ENCODE measurements around the gene FGD4.

The FGD4 gene

DNA sequence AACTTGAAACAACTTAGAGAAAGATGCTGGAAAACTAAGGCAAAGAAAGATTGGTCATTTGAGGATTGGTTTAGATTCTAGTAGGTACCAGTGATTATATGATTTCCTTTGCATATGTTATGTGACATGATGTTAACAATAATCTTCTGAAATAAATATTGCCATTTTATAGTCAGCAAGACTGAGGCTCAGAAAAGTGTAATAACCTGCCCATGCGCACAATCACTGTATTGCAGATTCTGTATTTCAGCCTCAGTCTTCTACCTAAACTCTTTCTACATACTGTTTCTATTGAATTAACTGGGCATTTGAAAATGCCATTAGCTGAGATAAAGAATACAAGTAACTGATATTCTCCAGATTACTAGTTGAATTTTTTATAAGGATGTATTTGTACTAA, 61.3 kb downstream of the FGD4 start:
- no peak for DNase-seq

DNA sequence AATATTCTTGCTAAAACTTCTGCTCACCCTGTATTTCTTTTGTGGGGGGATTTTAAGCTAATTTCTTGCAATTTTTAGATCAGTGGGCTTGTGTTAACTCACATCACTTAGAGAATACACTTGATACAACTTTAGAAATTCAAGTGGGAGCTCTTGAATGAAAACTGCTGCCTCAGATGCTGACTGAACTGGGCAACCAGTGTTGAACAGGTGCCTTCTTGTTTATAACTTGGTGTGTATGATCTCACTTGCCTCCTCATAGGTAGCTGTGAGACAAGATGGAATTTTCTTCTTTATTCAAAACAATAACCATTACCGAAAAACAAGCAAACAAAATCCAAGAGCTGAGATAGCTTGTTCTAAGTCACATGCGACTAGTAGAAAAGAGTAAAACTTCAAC, 63.5 kb downstream of the FGD4 start:
- DNase-seq = no peak

DNA sequence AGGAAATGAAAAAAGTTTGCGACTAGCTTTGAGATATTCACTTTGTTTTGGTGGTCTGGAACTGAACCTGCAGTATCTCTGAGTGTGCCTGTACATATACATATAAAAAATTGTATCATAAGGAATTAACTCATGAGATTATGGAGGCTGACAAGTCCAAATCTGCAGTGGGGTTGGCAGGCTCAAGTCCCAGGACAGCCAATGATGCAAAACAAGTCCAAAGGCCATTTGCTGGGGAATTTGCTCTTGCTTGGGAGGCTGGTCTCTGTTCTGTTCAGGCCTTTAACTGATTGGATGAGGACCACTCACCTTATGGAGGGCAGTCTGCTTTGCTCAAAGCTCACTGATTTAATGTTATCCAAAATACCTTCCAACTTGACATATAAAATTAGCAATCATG, 66.8 kb downstream of the FGD4 start:
- no peak for DNase-seq

DNA sequence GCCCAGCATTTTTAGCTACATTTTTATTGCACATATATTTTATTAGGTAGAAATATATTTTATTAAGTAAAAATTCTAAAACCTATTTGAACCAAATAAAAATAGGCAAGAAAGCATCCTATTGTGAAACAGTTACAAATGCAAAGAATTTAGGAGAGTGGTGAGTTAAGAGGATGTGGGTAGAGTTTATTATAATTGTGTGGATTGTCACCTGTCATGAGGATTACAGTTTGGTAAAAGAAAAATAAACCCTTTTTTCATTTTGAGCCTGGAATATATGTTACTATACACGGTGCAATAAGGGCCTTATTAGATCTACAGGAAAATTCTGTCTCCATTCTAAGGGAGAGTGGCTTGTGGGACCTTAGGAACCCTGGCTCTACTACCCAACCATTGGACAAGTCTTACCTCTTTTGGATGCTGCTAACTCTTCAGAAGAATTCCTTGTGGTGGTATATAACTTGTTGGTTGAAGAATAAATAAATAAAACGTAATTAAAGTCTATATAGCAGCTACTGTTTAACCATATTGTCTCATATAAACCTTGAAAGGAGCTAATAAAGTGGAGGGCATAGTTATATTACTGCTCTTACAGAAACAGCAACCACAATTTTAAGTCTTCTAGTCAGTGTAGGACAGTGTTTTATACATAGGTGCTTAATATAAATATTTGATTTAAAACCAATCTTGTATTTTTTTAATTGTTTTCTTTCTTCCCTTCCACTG, 67.8 kb downstream of the FGD4 start:
- no peak for DNase-seq

DNA sequence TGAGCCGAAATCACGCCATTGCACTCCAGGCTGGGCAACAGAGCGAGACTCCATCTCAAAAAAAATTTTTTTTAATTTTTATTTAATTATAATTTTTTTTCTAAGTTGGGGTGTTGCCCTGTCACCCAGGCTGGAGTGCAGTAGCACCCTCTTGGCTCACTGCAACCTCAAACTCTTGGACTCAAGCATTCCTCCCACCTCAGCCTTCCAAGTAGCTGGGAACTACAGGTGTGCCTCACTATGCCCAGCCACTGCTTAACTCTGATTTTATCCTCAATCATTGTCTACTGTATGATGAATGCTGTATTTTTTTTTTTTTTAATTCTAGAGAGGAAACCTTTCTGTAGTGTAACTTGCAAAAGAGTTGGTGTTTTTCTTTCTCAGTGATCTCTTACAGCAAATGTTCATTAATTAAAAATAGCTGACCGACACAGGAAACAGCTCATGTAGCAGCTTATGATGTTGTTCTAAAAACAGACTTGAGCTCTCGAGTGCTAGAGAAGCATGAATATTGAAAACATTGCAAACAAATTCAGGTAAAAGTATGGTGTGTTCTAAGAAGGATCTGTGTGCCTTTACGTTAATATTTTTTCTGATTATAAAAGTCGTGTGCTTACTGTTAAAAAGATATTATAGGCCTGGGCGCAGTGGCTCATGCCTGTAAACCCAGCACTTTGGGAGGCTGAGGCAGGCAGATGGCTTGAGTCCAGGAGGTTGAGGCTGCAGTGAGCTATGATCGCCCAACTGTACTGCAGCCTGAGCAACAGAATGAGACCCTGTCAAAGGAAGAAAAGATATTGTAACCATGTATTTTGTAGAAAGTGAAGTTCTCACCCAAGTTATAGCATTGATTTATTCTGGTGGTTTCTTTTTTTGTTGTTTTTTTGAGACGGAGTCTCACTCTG, 68.9 kb downstream of the FGD4 start:
- DNase-seq = no peak

DNA sequence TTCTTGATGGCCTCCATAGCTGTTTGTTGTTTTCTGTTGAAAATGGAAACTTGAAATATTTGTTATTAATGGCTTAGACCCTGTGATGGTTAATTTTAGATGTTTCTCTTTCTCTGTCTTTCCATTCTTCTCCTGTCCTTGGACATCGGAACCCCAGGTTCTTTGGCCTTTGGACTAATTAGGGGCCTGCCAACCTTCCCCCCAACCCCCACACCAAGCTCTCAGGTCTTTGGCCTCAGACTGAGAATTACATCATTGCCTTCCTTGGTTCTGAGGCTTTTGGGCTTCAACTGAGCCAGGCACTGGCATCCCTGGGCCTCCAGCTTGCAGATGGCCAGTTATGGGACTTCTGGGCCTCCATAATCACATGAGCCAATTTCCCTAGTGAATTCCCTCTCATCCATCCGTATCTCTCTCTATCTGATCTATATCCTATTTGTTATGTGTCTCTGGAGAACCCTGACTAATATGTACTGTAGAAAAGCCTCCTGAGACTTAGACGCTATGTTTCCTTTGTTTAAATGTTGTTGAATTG, 71.6 kb downstream of the FGD4 start:
- DNase-seq = no peak

DNA sequence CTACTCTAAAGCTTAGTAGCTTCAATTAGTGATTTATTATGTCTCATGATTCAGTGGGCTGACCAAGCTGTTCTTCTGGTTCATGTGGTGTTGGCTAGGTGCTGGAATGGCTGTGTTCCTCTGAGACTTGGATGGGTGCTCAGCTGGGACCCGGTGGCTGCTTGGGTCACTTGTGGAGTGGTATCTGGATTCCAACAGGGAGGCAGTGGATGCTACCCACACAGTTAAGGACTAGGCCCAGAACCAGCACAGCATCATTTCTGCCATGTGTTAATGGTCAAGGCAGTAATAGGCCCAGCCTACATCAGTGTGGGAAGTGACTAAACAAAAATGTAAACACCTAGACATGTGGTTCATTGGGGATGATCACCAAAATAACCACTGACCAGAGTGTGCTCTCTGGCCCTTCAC, 72.2 kb downstream of the FGD4 start:
- DNase-seq = no peak

DNA sequence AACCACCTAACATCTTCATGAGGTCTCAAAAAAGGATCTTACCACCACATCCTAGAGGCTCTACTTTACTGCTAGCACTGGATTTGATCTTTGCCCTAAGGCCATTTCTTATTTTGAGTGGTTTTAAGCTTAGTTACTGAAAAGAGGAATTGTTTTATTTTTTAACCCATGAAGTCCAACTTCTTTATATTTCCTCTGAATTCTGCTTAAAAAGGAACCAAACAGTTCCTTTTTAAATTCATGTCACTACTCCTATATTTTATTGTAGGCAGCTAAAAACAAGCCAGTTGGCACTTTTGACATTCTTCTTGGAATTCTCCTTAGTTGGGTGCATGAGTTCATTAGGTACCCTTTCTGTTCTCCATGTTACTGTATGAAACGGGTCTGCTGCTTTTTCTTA, 76.4 kb downstream of the FGD4 start:
- no peak for DNase-seq

DNA sequence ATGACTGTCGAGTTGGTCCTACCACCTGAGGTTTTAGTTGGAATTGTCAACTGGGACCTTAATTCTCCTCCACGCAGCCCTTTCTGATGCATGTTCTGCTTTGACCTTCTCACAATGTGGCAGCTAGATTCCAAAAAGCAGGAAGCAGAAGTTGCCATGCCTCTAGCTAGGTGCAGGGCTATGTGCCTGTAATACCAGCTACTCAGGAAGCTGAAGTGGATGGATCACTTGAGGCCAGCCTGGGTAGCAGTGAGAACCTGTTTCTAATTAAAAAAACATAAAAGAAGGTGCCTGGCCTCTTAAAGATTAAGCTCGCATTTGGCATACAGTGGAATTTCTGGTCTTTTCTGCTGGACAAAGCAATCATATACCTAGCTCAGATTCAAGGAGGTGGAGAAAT, 77.1 kb downstream of the FGD4 start:
- DNase-seq = no peak

DNA sequence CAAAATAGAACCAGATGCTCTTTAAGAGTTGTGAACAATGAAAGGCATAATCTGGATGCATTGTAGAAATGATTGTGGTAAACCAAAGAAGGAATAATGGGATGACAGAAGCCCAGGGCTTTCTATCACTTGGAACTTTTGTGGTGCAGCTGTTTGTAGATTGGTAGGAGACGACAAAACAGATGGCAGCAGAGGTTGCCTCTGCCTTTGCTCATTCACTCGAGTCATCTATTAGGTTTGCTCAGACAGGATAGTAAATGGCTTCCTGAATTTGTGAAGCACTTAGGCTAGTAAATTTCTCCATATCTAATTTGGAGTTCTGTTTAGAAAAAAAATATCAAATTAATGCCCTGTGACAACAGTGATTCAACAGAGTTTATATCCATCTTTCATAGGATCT, 78.4 kb downstream of the FGD4 start:
- no peak for DNase-seq

DNA sequence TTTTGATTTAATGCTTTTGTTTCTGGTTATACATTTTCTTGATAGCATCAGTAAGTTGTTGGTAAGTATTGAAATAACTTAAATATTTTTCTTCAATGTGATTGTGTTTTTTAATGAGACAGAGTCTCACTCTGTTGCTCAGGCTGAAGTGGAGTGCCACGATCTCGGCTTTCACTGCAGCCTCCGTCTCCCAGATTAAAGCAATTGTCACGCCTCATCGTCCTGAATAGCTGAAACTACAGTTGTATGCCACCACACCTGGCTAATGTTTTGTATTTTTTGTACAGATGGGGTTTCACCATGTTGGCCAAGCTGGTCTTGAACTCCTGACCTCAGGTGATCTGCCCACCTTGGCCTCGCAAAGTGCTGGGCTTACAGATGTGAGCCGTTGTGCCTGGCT, 78.8 kb downstream of the FGD4 start:
- no peak for DNase-seq

DNA sequence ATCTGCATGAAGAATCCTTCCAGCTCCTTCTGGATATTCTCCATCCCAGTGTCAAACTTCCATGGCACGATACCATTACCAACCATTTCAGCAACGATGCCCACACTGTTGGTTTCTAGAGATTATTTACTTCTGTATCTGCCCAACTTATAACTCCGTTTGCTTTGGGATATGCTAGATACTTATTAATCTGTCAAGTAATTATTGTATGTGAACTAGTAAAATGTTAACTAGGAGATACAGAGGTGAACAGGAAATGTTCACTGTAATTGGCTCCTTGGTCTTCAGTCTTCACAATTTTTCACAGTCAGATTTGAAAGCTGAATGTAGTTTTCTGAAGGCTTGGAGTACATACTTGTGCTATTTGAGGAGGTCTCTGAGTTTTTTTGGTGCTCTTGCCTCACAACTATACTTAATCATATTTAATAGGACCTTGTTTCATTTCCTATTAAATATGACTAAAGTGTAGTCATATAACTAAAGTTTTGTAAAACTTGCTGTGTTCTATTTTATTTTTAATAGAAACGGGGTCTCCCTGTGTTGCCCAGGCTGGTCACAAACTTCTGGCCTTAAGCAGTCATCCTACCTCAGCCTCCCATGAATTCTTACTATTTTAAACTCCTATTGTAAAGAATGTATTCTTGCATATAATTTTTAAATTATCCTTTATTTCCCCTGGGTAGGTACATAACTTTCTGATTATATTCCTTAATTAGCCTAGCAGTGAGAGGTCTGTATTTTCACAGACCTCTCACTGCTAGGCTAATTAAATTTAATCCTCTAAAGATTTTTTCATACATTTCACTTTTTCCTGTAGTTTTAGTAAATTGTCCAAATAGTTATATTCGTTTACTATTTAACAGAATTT, 79.7 kb downstream of the FGD4 start:
- no peak for DNase-seq

DNA sequence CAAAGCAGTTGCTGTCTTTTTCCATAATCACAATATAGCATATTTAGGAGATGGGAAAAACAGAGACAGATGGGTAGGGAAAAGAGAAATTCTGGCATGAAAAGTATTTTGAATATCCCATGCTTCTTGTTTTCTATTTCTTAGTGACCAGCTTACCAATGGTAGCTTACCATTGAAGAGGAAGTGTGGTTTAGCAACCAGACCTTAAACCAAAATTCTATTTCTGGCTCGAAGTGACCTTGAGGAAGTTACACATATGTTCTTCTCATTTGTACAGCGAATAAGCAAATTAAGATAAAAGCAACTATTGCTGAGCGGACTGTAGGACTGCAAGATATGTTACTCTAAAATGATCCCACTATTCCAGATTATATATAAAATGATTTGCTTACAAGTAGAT, 82.9 kb downstream of the FGD4 start:
- DNase-seq = no peak

DNA sequence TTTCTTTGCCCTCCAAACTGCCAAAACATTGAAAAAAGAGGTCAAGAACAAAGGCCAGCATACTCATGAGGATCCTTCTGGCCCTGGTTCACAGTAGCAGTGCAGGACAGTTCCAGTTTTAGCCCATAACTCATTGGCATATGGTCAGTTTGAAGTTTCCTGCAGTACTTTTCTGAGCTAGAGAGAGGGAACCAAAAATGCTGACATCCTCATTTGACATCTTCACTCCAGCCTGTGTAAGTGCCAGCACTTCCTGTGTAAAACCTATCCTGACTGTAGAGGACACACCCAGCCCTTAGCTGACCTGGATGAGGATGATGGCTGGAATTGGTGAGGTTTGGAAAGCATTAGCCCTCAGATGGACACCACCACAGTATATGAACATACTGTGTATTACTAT, 84.1 kb downstream of the FGD4 start:
- no peak for DNase-seq

DNA sequence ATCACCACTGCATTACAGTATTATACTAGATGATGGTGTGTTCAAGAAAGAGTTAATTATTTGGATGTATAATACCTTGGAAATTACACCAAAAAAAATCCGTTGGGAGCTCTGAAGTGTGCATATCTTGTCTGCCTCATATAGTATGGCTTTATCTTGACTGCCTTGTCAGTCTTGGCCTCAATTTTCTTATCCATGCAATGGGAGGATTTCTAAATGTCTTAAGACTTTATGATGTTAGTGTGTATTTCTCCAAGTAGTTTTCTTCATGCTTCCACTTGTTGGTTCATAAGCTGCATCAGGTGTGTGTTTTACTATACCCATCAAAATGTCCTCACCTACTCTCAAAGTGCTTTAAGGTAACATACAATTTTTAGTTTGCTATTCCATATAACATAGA, 84.6 kb downstream of the FGD4 start:
- DNase-seq = no peak

DNA sequence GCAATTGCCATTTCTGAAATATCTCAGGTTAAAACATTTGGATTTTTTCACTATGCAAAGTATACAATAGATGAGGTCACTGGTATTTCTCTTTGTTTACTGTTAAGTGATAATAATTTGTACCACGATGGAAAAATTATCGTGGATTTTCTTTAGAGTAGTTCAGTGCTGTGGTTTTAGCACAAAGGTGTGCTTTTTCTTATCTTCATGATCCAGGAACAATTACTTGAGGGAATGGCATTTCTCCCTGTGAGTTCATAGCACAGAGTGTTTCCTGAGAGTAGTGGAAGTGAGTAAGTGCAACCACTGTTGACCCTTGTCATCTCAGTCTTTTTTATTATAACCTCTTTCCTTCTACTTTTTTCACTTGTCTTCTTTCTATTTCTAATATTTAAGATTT, 86.8 kb downstream of the FGD4 start:
- no peak for DNase-seq

DNA sequence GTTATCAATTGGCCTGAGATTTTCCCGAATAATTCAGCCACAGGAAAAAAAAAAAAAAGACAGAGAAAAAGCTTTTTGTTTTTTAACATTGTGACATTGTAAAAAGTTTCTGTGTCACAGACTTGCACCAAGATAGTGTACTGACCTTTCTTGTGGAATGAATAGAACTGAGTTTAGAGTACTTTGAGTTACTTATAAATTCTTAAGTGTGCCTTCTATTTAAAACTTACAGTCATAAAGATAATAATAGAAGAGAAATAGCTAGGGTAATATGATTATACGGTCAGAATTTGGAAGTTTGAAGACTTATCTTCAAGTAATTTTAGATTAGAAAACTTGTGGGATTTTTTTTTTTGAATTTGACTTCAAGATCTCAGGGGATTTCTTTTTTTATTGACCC, 88.8 kb downstream of the FGD4 start:
- no peak for DNase-seq

DNA sequence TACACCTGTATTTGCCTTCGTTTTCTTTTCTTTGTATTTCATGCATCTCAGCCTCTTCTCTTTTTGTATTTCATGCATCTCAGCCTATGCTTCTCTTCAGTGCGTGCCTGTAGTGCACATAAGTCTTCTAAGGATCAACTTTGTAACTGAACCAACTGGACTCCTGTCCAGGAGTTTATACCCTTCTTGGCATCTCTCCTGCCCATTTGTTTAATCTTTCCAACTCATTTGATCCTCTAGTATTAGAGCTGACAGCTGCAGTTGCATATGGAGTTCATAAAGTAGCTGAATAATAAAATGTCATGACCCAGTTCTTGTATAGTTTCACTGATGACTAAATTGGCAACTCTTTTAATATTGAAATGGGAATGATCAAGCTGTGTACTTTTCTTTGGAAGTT, 89.7 kb downstream of the FGD4 start:
- DNase-seq = no peak

DNA sequence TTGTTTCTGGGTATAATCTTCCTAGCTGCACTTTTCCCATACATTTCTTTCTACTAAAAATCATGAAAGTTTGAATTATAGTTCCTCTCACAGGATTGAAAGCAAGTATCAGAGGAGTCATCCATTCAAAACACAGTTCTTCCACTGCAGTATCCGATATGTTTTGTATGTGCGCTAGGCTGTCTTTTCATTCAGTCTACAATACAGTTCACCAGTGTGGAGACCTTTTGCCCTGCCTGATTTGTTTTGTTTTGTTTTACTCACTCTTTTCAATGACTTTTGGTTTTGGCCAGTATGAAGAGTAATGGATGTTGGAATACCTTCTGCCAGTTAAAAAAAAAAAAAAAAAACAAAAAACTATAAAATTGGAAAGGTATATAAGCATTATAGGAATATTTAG, 91.4 kb downstream of the FGD4 start:
- no peak for DNase-seq

DNA sequence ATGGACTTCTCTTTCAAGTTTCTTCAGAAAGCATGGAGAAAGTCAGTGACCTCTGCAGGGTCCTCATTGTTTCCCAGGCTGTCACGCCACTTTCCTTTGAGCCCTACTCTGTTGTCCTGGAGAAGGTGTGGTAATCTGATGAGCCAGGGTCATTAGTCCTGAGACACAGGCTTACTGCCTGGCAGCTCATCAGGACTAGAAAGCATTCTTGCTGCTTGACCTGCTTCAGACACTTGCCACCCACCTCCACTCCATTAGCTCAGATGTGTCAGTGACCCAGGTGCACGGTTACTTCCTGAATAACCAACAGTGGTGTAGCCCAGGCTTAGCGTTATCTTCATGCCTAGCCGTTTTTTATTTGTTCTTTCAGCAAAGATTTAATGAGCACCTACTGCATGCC, 93.9 kb downstream of the FGD4 start:
- DNase-seq = no peak

DNA sequence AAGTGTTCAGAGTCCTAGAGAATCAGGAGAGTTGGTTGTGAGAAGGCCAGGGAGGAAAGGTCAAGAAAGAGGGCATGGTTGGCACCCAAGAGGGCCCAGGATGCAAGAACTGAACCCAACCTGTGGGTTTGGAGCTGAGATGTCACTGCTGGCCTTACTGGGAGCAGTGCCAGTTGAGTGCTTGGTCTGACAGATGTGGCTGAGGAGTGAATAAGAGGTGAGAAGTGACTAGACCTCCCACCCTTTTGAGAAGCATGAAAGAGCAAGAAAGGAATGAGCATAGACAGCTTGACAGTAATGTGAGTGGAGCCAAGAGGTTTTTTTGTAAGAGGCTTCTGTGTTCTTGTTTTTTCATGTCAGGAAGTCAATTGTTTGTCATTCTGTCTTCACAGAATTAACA, 95.3 kb downstream of the FGD4 start:
- peak; percentile 4 for DNase-seq

DNA sequence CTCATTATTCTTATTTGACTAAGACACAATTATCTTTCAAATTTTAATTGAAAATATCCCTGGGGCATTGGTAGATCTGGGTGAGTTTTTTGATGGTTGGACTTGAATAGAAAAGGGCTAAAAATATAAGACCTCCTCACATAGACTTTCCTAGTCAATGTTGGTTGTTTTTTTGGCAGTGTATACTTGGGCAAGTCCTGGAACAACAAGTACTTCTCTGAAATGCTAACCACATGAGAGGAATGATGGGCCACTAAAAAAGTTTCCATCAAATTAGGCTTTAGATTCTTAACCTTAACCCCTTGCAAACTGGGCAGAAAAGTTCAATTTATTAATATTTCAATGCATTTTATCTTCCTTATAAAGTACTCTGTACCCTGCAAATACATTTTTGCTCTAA, 97.6 kb downstream of the FGD4 start:
- DNase-seq = no peak

DNA sequence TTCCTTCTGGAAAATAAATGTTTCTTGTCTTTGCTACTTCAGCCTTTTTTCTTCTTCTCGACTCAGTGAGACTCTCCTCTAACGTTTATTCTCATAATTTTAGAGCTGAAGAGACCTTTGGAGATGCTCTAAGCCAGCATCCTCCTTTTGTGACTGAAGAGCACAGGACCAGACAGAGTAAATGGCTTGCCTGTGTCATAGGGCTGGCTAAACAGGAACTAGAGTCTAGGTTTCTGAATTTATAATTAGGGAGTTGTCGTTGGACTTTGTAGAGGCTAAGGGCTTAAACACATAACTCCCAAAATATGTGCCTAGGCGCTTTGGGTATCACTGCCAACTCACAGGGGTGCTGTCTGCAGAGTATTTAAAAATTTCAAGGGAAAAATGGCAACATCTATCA, 98.5 kb downstream of the FGD4 start:
- no peak for DNase-seq

Data from CD4-positive, alpha-beta T cell treated with Interleukin-17A for 4 hours (primary cell).